Fibroblast of skin of right biceps (primary cell): ENCODE measurements around the gene ZBED2.

Experiments
- DNase-seq: peaks from one replicate; pipeline ENCODE4 v3.0.0-alpha.2; 2013

The ZBED2 gene

GRCh38 chr3:111601810-111602209, 6.7 kb upstream of the ZBED2 start:
- no peak for DNase-seq

GRCh38 chr3:111598552-111598951, 3.4 kb upstream of the ZBED2 start:
- no peak for DNase-seq

GRCh38 chr3:111598139-111598538, 3.0 kb upstream of the ZBED2 start:
- no peak for DNase-seq

- no peak for DNase-seq
These were observed 1.2 kb upstream of the ZBED2 start for GRCh38 chr3:111596328-111596727.

GRCh38 chr3:111594781-111595180, 365 bp downstream of the ZBED2 start:
- DNase-seq, result no peak

- DNase-seq, result peak; percentile 82
These were observed 941 bp downstream of the ZBED2 start for GRCh38 chr3:111594205-111594604.

- DNase-seq, result no peak
These were observed 1.5 kb downstream of the ZBED2 start for GRCh38 chr3:111593666-111594065.

- DNase-seq, result no peak
These were observed 2.2 kb downstream of the ZBED2 start for GRCh38 chr3:111592936-111593335.

- peak; percentile 15 for DNase-seq
These were observed 3.0 kb downstream of the ZBED2 start for GRCh38 chr3:111592143-111592542.

- DNase-seq, result no peak
These were observed 3.6 kb downstream of the ZBED2 start for GRCh38 chr3:111591555-111591954.

GRCh38 chr3:111590143-111590491, 5.0 kb downstream of the ZBED2 start:
- no peak for DNase-seq

- DNase-seq, result peak; percentile 22
These were observed 5.6 kb downstream of the ZBED2 start for GRCh38 chr3:111589303-111590142.

- DNase-seq, result peak; percentile 20
These were observed 6.6 kb downstream of the ZBED2 start for GRCh38 chr3:111588527-111588926.

- peak; percentile 14 for DNase-seq
These were observed 9.9 kb downstream of the ZBED2 start for GRCh38 chr3:111585217-111585616.

GRCh38 chr3:111584744-111585143, 10.4 kb downstream of the ZBED2 start:
- peak; percentile 48 for DNase-seq

GRCh38 chr3:111582120-111582474, 13.0 kb downstream of the ZBED2 start:
- DNase-seq, result peak; percentile 96

GRCh38 chr3:111581403-111582119, 13.6 kb downstream of the ZBED2 start:
- no peak for DNase-seq

- no peak for DNase-seq
These were observed 15.7 kb downstream of the ZBED2 start for GRCh38 chr3:111579495-111579894.

GRCh38 chr3:111578867-111579266, 16.3 kb downstream of the ZBED2 start:
- no peak for DNase-seq

GRCh38 chr3:111577798-111578685, 17.1 kb downstream of the ZBED2 start:
- DNase-seq, result peak; percentile 83

GRCh38 chr3:111577113-111577512, 18.0 kb downstream of the ZBED2 start:
- no peak for DNase-seq

GRCh38 chr3:111571907-111572460, 23.2 kb downstream of the ZBED2 start:
- DNase-seq, result no peak

GRCh38 chr3:111571282-111571681, 23.9 kb downstream of the ZBED2 start:
- DNase-seq, result no peak
